Uterus (tissue), 2 donors: ENCODE results near the gene PALD1.

Experiments
- POLR2A ChIP-seq, 2 donors: fragments of 450-650 bp; IDR thresholded peaks; one replicate each; pipeline ENCODE4 v1.6.1; 2016; ENCODE audit warnings: antibody characterized with exemption in 2 of 2, mild to moderate bottlenecking in 1 of 2, moderate library complexity in 1 of 2
- TF ChIP-seq, protein P1 (sequence below), 4 experiments: fragments of 200-600 bp in 2 of 4; fragments of 450-650 bp in 2 of 4; sonication (generic) in 2 of 4; IDR thresholded peaks; one replicate each; pipeline ENCODE4 v1.5.1; 2016 to 2019; ENCODE audit warnings: antibody characterized with exemption in 4 of 4, mild to moderate bottlenecking in 2 of 4, moderate library complexity in 1 of 4

DNA sequence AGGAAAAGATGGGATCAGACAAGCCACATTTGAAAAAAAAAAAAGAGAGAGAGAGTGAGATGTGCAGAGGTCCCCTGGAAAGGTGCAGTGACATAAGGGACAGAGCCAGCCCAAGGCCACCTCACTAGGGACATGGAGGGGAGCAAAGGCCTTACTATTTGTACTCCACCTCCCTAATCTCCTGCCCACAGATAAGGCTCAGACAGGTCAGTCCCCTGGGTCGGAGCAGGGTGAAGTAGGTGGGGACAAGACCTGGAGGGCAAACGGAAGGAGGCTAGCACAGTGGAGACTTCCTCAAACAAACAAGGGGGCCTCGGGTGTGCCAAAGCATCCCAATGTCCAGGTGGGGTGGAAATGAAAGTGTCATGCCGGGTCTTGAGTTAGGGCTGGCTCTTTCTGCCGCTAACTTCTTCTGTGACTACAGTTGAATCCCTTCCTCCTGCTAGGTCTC lies 117.0 kb downstream of the PALD1 start:
- TF ChIP-seq, protein P1, sequence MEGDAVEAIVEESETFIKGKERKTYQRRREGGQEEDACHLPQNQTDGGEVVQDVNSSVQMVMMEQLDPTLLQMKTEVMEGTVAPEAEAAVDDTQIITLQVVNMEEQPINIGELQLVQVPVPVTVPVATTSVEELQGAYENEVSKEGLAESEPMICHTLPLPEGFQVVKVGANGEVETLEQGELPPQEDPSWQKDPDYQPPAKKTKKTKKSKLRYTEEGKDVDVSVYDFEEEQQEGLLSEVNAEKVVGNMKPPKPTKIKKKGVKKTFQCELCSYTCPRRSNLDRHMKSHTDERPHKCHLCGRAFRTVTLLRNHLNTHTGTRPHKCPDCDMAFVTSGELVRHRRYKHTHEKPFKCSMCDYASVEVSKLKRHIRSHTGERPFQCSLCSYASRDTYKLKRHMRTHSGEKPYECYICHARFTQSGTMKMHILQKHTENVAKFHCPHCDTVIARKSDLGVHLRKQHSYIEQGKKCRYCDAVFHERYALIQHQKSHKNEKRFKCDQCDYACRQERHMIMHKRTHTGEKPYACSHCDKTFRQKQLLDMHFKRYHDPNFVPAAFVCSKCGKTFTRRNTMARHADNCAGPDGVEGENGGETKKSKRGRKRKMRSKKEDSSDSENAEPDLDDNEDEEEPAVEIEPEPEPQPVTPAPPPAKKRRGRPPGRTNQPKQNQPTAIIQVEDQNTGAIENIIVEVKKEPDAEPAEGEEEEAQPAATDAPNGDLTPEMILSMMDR (IDR thresholded peaks at IDR 0.05), result no peak
- TF ChIP-seq POLR2A (IDR thresholded peaks at IDR 0.05), result no peak
